Colon (tissue), 2 donors: ENCODE results near the gene CNBD2.
"Not testable (repeated sequence)": the region's sequence is repeated elsewhere in the genome, so short reads cannot be mapped to it uniquely, and the experiment has no call there.

Experiments
- FAIRE-seq: peaks from 2 replicates; lab custom pipeline; 2012; peaks lifted over from hg19 to GRCh38; lab: Jason Lieb, UNC
- donor health status: control.
- donor health status: control.

The CNBD2 gene

GRCh38 chr20:35975576-35976373, 7.4 kb downstream of the CNBD2 start:
- no peak for FAIRE-seq

DNA sequence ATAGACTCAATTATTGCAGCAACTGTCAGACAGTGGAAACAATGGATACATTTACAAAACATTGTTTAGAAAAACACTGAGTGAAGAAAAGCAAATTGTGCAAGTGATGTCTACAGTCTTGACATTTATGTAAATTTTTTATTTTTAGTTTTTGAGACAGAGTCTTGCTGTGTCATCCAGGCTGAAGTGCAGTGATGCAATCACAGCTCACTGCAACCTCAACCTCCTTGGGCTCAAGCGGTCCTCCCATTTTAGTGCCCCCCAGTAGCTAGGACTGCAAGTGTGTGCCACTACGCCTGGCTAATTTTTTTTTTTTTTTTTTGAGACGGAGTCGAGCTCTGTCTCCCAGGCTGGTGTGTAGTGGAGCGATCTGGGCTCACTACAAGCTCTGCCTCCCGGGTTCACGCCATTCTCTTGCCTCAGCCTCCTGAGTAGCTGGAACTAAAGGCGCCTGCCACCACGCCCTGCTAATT, 9.7 kb downstream of the CNBD2 start:
- no peak for FAIRE-seq

DNA sequence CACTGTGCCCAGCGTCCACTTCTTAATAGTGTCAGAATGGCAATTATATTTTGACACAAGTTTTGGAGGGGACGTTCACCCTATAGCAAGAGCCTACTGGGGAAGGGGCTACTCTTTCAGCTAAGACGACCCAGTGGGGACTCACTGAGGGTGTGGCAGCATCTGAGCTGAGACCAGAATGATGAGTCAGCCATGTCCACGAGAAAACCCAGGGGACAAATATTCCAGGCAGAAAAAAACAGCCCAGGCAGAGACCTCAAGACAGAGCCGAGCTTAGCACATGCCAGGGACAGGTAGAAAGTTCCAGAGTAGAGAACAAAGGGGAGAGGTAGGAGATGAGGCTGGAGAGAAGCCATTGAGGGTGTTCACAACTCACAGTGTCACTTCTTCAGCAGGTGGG, 11.2 kb downstream of the CNBD2 start:
- no peak for FAIRE-seq

DNA sequence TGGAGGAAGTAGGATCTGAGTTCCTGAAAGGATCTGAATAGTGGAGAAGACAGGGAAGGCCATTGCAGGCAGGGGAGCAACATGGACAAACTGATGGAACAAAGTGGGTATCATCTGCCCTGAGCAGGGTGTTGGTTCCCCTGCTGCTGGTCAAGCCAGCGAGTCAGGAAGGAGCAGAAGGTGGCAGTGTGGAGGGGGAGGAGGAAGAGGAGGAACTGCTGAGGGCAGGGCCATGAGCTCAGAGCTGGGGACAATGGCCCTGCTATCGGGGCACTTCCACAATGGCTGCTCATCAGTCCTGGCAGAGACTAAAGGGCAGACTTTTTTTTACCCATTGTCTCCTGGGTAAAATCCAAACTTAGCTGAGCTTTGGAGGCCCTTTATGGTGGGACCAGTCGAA, 13.6 kb downstream of the CNBD2 start:
- no peak for FAIRE-seq

- FAIRE-seq, result no peak
Measured at GRCh38 chr20:35984382-35984781, 16.0 kb downstream of the CNBD2 start.

GRCh38 chr20:35985806-35986205, 17.4 kb downstream of the CNBD2 start:
- no peak for FAIRE-seq

GRCh38 chr20:35988910-35989463, 20.6 kb downstream of the CNBD2 start:
- FAIRE-seq, result no peak

GRCh38 chr20:35991142-35991771, 22.9 kb downstream of the CNBD2 start:
- FAIRE-seq, result no peak

DNA sequence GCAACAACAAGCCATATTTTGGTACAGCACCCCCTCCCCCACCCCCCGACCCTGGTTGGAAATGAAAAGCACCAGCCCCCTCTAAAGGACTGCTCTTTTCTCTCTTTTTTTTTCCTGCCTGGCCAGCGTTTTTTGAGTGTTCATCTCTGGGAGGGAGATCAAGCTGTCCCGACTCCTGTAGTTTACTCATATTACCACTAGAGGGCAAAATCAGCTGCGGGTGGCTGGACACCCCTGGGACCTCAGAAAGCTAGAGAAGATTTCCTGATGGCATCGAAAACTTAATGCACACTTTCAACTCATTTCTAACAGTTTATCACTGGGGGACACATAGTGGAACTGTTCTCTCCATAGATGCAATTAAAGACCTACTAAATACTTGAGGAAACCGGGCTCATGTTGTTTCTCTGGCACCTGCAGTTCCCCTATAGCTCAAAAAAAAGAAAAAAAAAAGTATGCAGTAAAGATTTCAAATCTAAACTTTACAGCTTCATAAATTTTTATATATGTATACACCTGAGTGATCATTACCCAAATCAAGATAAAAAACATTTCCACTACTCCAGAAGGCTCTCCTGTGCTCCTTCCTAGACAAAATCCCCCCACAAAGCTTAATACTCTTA, 24.4 kb downstream of the CNBD2 start:
- no peak for FAIRE-seq

- FAIRE-seq, result no peak
Measured at GRCh38 chr20:35994994-35995453, 26.6 kb downstream of the CNBD2 start.

GRCh38 chr20:35996492-35996891, 28.1 kb downstream of the CNBD2 start:
- not testable (repeated sequence) for FAIRE-seq

- FAIRE-seq, result not testable (repeated sequence)
Measured at GRCh38 chr20:36001331-36001730, 32.9 kb downstream of the CNBD2 start.

DNA sequence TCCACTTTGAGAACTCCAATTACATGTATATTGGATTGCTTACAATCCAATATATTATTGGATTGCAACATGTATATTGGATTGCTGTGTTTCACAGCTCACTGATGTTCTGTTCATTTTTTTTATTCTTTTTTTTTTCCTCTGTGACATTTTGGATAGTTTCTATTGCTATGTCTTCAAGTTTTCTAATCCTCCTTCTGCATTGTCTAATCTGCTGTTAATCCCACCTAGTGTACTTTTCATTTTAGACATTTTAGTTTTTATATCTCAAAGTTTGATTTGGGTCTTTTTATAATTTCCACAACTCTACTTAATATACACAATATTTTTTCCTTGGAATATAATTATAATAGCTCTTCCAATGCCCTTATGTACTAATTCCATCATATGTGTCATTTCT, 34.5 kb downstream of the CNBD2 start:
- no peak for FAIRE-seq

- FAIRE-seq, result no peak
Measured at GRCh38 chr20:36004045-36004444, 35.7 kb downstream of the CNBD2 start.

GRCh38 chr20:36008461-36009035, 40.2 kb downstream of the CNBD2 start:
- no peak for FAIRE-seq

DNA sequence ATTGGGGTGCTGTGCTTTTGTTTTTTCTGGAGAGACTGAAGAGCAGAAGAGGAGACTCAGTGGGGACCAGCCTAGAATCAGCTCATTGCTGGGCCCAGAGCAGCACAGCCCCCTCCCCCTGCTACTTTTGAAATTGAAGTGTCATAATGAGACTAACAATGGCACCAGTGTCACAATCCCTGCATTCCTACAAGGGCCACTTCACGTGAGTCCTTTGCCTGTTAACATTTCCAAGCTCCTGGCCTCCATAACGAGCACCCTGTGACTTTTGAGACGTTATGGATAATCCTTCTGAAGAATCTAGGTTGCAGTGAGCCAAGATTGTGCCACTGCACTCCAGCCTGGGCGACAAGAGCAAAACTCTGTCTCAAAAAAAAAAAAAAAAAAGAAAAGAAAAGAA, 41.7 kb downstream of the CNBD2 start:
- FAIRE-seq, result no peak

DNA sequence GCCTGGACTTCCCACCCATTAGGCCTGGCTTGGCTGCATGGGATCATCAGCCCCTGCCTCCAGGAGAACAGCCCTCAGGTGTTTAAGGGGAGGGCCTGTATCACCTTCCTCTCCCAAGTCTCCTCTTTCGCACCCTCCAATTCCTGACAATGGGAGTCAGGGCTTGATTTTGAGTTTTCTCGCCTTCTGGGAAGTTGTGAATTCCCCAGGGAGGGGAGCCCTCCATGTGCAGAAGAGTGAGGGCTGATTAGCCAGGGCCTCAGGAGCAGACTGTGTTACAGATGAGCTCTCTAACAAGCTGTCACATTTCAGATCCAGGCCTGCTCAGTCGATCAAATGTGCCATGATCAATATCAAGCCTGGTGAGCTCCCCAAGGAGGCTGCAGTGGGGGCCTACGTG, 42.4 kb downstream of the CNBD2 start:
- FAIRE-seq, result no peak

DNA sequence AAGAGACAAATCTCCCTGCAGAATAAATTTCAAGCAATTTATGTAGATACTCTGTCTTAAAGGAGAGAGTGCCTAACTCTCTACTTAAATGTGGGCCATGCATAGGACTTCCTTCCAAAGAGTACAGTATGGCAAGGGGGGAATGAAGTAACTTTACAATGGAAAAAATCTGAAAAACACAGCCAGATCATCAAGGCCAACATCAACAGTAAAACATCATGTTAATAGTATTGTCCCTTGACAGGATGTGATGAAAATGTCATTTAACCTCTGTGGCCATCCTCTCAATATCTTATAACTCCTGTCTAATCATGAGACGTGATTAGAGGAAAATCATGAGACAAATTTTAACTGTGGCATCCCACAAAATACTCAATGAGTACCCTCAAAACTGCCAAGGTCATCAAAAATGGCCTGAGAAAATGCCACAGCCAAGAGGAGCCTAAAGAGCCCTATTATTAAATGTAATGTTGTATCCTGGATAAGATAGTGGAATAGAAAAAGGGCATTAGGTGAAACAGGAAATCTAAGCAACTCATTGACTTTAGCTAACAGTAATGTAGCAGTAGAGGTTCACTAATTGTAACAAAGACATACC, 47.5 kb downstream of the CNBD2 start:
- no peak for FAIRE-seq

GRCh38 chr20:36017048-36017951, 48.9 kb downstream of the CNBD2 start:
- FAIRE-seq, result no peak

DNA sequence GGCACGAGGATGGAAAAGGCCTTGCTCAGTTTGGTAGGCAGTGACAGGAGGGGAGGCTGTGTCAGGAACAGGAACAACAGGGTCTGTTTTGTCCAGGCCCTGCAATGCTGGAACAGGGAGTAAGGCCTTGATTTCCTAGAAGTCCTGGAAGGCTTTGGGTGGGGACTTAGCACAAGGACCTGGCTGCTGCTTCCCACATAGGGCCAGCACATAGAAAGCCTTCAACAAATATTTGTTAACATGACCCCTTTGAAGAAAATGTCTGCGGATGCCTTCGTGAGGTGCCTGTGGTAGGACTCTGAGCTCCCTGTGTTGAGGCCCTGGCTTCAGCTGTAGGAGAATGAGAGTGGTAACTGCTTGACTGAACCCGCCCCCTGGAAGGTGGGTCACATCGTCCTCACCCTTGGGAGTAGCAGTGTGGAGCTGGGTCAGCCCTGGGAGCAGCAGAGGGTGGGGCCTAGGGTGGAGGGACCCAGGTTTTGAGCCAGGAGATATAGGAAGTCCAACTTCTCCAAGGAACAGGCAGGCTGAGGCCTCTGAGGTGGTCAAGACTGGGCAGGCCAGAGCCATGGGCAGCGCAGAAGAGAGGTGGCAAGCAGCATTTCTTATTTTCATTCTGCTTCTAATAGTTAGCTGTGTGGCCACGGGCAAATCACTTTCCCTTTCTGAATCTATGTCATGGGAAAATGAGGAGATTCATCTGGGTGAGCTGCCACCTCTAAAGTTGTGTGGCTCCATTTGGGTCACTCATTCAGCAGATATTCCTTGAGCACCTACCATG, 50.0 kb downstream of the CNBD2 start:
- FAIRE-seq, result no peak
